ENCODE results near the gene TNFAIP6.

Gene TNFAIP6

DNA sequence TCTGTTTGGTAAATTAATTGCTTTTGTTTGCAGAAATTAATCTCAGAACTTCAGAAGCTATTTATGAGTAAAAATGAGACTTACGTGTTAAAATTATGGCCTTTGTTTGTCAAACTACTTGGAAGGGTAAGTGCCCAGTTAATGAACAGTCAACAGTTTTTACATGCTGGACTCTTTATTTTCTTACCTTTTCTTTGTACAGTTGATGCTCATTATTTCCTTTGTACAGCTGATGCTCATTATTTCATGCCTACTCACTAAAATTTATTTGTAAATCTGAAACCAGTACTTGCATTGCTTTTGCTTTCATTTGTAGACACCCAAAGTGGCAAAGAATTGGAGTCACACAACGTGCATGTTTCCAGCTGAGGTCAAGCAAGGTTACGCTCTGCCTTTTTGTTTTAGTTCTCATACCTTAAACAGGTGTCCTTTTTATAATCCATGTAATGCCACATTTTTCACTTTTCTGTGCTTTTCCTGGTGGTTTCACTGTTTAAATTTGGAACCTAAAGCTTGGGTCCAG lies 65.6 kb downstream of the TNFAIP6 start:
- DNase-seq, result peak; percentile 48

DNA sequence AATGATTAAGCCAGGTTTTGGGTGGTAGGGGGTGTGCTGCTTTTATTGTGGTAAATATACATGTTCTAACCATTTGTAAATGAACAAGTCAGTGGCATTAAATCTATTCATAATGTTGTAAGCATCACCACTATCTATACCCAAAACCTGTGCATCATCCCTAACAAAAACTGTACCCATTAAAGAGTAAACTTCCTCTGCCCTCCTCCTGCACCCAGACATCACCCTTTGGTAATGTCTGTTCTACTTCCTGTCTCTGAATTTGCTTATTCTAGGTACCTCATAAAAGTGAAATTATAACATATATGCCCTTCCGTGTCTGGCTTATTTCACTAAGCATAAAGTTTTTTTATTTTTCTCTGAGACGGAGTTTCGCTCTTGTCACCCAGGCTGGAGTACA lies 66.4 kb downstream of the TNFAIP6 start:
- DNase-seq, result peak; percentile 8
